ENCODE measurements around the gene ROR2.

DNA sequence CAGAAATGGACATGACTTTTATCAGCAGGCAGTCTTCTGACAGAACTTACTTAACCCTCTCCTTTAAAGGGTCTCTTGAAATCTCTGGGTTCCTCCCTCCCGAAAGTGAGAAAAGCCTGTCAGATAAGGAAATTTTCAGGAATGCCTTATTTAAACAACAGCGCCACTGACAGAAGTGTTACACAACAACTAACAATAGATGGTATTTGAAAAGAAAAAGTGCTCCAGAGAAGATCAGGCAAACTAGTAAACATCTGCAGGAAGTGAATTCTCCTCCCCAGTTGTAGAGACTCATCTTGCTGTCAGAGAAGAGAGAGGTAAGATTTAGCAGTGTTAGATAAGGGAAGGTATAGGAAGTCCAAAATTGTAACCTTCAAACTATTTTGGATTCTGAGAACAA lies 419.2 kb downstream of the ROR2 start:
- no peak for TF ChIP-seq CTCF (conservative IDR thresholded peaks at IDR 0.05; ENCODE audit: low read depth in 2 of 2)
- no peak for TF ChIP-seq EZH2phosphoT487 (IDR thresholded peaks at IDR 0.05; ENCODE audit: unreplicated experiment)
- no peak for TF ChIP-seq POLR2AphosphoS5 (IDR thresholded peaks at IDR 0.05; ENCODE audit: low read depth)
- no peak for TF ChIP-seq JUNB (IDR thresholded peaks at IDR 0.05; ENCODE audit: unreplicated experiment)
- no peak for TF ChIP-seq ZNF331 (CRISPR knock-in tag; IDR thresholded peaks at IDR 0.05; ENCODE audit: low read depth)
- TF ChIP-seq, protein P1, sequence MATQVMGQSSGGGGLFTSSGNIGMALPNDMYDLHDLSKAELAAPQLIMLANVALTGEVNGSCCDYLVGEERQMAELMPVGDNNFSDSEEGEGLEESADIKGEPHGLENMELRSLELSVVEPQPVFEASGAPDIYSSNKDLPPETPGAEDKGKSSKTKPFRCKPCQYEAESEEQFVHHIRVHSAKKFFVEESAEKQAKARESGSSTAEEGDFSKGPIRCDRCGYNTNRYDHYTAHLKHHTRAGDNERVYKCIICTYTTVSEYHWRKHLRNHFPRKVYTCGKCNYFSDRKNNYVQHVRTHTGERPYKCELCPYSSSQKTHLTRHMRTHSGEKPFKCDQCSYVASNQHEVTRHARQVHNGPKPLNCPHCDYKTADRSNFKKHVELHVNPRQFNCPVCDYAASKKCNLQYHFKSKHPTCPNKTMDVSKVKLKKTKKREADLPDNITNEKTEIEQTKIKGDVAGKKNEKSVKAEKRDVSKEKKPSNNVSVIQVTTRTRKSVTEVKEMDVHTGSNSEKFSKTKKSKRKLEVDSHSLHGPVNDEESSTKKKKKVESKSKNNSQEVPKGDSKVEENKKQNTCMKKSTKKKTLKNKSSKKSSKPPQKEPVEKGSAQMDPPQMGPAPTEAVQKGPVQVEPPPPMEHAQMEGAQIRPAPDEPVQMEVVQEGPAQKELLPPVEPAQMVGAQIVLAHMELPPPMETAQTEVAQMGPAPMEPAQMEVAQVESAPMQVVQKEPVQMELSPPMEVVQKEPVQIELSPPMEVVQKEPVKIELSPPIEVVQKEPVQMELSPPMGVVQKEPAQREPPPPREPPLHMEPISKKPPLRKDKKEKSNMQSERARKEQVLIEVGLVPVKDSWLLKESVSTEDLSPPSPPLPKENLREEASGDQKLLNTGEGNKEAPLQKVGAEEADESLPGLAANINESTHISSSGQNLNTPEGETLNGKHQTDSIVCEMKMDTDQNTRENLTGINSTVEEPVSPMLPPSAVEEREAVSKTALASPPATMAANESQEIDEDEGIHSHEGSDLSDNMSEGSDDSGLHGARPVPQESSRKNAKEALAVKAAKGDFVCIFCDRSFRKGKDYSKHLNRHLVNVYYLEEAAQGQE (IDR thresholded peaks at IDR 0.05; ENCODE audit: unreplicated experiment) = no peak
- TF ChIP-seq ETS1 (IDR thresholded peaks at IDR 0.05) = no peak
- TF ChIP-seq EZH2 (IDR thresholded peaks at IDR 0.05; ENCODE audit: low read depth, unreplicated experiment) = no peak
- no peak for TF ChIP-seq CREB1 (CRISPR knock-in tag; IDR thresholded peaks at IDR 0.05; ENCODE audit: low read depth)
- no peak for TF ChIP-seq ZNF114 (CRISPR knock-in tag; IDR thresholded peaks at IDR 0.05)
- TF ChIP-seq NANOG (IDR thresholded peaks at IDR 0.05; ENCODE audit: borderline replicate concordance) = no peak

All from GM23338 (cell line).